Neural progenitor cell (in vitro differentiated cells): ENCODE data around the gene ICE1. TPM values are rescaled to one million over a fixed set of nuclear protein-coding genes. Genes with fewer than 3 reads are reported as not detected.

Experiments used
- DNase-seq: peaks from one replicate; pipeline ENCODE4 v3.0.0-alpha.2; 2016; ENCODE audit warnings: low spot score
- H2AFZ ChIP-seq: fragments of 200-600 bp; sonication (generic); replicated peaks from 2 replicates; pipeline ENCODE4 v1.6.1; 2016; ENCODE audit warnings: antibody characterized with exemption
- H3F3A ChIP-seq: fragments of 200-600 bp; sonication (generic); 2 replicates; pipeline ENCODE4 v1.6.1; 2016; ENCODE audit warnings: antibody characterized with exemption, low read depth
- H3K27ac ChIP-seq: fragments of 200-600 bp; sonication (generic); 2 replicates; pipeline ENCODE4 v1.5.1; 2016; ENCODE audit warnings: mild to moderate bottlenecking
- H3K27me3 ChIP-seq: fragments of 200-600 bp; sonication (generic); 2 replicates; pipeline ENCODE4 v1.6.1; 2016; ENCODE audit warnings: mild to moderate bottlenecking, moderate library complexity
- H3K36me3 ChIP-seq: fragments of 200-600 bp; sonication (generic); 2 replicates; pipeline ENCODE4 v1.5.1; 2016
- H3K4me1 ChIP-seq: fragments of 200-600 bp; sonication (generic); 2 replicates; pipeline ENCODE4 v1.6.1; 2016; ENCODE audit warnings: mixed run types
- H3K4me2 ChIP-seq: fragments of 200-600 bp; sonication (generic); 2 replicates; pipeline ENCODE4 v1.6.1; 2016
- H3K4me3 ChIP-seq: fragments of 200-600 bp; sonication (generic); 2 replicates; pipeline ENCODE4 v1.5.1; 2016
- H3K79me2 ChIP-seq: fragments of 200-600 bp; sonication (generic); 2 replicates; pipeline ENCODE4 v1.6.1; 2016; ENCODE audit warnings: low read depth
- H3K9ac ChIP-seq: fragments of 200-600 bp; sonication (generic); 2 replicates; pipeline ENCODE4 v1.6.1; 2016
- H3K9me3 ChIP-seq: fragments of 200-600 bp; sonication (generic); 2 replicates; pipeline ENCODE4 v1.5.1; 2016; ENCODE audit warnings: low read depth
- H4K20me1 ChIP-seq: fragments of 200-600 bp; sonication (generic); 2 replicates; pipeline ENCODE4 v1.6.1; 2016; ENCODE audit warnings: low read depth
- H3K27ac Mint-ChIP-seq: 3 replicates; pipeline ENCODE4 v1.8.0; 2021; ENCODE audit warnings: mixed read lengths
- H3K27me3 Mint-ChIP-seq: 2 replicates; pipeline ENCODE4 v1.8.0; 2022; ENCODE audit warnings: low read depth, mild to moderate bottlenecking, inconsistent platforms, moderate library complexity, mixed read lengths; ENCODE audit not compliant: insufficient read depth
- H3K36me3 Mint-ChIP-seq: 3 replicates; pipeline ENCODE4 v1.8.0; 2021; ENCODE audit warnings: mixed read lengths
- H3K4me1 Mint-ChIP-seq: 3 replicates; pipeline ENCODE4 v1.8.0; 2021; ENCODE audit warnings: mixed read lengths
- H3K4me3 Mint-ChIP-seq: 3 replicates; pipeline ENCODE4 v1.8.0; 2021; ENCODE audit warnings: mild to moderate bottlenecking, moderate library complexity, mixed read lengths
- H3K9me3 Mint-ChIP-seq: 3 replicates; pipeline ENCODE4 v1.8.0; 2020; ENCODE audit warnings: mixed read lengths
- CTCF ChIP-seq: fragments of 200-600 bp; sonication (generic); IDR thresholded peaks from 2 replicates; pipeline ENCODE4 v1.5.1; 2017; ENCODE audit warnings: antibody characterized with exemption, mild to moderate bottlenecking
- EZH2 ChIP-seq: fragments of 200-600 bp; sonication (generic); IDR thresholded peaks from 2 replicates; pipeline ENCODE4 v1.6.1; 2017; ENCODE audit warnings: antibody characterized with exemption, mild to moderate bottlenecking, moderate library complexity
- EZH2phosphoT487 ChIP-seq: fragments of 200-600 bp; sonication (generic); IDR thresholded peaks from 2 replicates; pipeline ENCODE4 v1.6.1; 2017; ENCODE audit warnings: antibody characterized with exemption
- total RNA-seq: library from RNA; depleted of rRNA; stranded (reverse); fragments of >200 nt; gene quantifications from 2 replicates; pipeline ENCODE4 v1.2.3, GENCODE V29; 2015; ENCODE audit warnings: low replicate concordance

ICE1 gene
- total RNA-seq, 1 donor from 2014 or later = 47.6 TPM

GRCh38 chr5:5403741-5404140, 18.7 kb upstream of the ICE1 start:
- no peak overlapping the region for H3K4me3 ChIP-seq
- H3K36me3 ChIP-seq = no peaks in the 10 kb centered on the region
- no peak overlapping the region for H3K4me2 ChIP-seq
- no peaks in the 10 kb centered on the region for H3F3A ChIP-seq
- H3K9me3 ChIP-seq = no peaks in the 10 kb centered on the region
- no peaks in the 10 kb centered on the region for H3K27me3 ChIP-seq
- H3K4me1 ChIP-seq = no peaks in the 10 kb centered on the region
- DNase-seq = no peak
- Mint-ChIP-seq H3K4me3 (no peak overlapping the region), H3K27ac (no peak overlapping the region), H3K27me3 (peaks cover 2% of the 10 kb centered on the region), H3K36me3 (no peaks in the 10 kb centered on the region), H3K4me1 (peaks cover 15% of the 10 kb centered on the region), H3K9me3 (peaks cover 17% of the 10 kb centered on the region)
- TF ChIP-seq CTCF (no peak), EZH2phosphoT487 (no peak), EZH2 (no peak)
- H3K79me2 ChIP-seq = no peaks in the 10 kb centered on the region
- no peak overlapping the region for H2AFZ ChIP-seq
- H3K27ac ChIP-seq = no peak overlapping the region
- H3K9ac ChIP-seq = no peak overlapping the region
- no peaks in the 10 kb centered on the region for H4K20me1 ChIP-seq

- Histone ChIP-seq H3K36me3 (no peaks in the 10 kb centered on the region), H3K27me3 (no peaks in the 10 kb centered on the region), H4K20me1 (no peaks in the 10 kb centered on the region), H3K4me2 (no peak overlapping the region), H3K9ac (no peak overlapping the region), H3K79me2 (no peaks in the 10 kb centered on the region), H3K4me3 (no peak overlapping the region), H3K27ac (no peak overlapping the region), H3K9me3 (no peaks in the 10 kb centered on the region), H3K4me1 (no peaks in the 10 kb centered on the region), H3F3A (no peaks in the 10 kb centered on the region), H2AFZ (no peak overlapping the region)
- Mint-ChIP-seq H3K4me3 (no peak overlapping the region), H3K27me3 (peaks cover 2% of the 10 kb centered on the region), H3K9me3 (peaks cover 19% of the 10 kb centered on the region), H3K4me1 (peaks cover 15% of the 10 kb centered on the region), H3K36me3 (no peaks in the 10 kb centered on the region), H3K27ac (no peak overlapping the region)
- DNase-seq = no peak
- TF ChIP-seq CTCF = no peak
- TF ChIP-seq EZH2 = no peak
- TF ChIP-seq EZH2phosphoT487 = no peak
Measured at GRCh38 chr5:5404381-5404780, 18.1 kb upstream of the ICE1 start.

- Histone ChIP-seq H3K27me3 (no peaks in the 10 kb centered on the region), H3K79me2 (no peaks in the 10 kb centered on the region), H3K4me1 (no peaks in the 10 kb centered on the region), H2AFZ (no peak overlapping the region), H3K9ac (no peak overlapping the region), H3K4me3 (no peak overlapping the region), H3K4me2 (no peak overlapping the region), H3K9me3 (no peaks in the 10 kb centered on the region), H4K20me1 (no peaks in the 10 kb centered on the region), H3K36me3 (no peaks in the 10 kb centered on the region), H3K27ac (no peak overlapping the region), H3F3A (no peaks in the 10 kb centered on the region)
- peaks cover 2% of the 10 kb centered on the region for H3K27me3 Mint-ChIP-seq
- H3K9me3 Mint-ChIP-seq = peaks cover 27% of the 10 kb centered on the region
- DNase-seq = no peak
- peaks cover 15% of the 10 kb centered on the region for H3K4me1 Mint-ChIP-seq
- peaks cover 2% of the 10 kb centered on the region for H3K36me3 Mint-ChIP-seq
- no peak for TF ChIP-seq EZH2phosphoT487
- TF ChIP-seq CTCF = no peak
- TF ChIP-seq EZH2 = no peak
- no peak overlapping the region for H3K27ac Mint-ChIP-seq
- no peak overlapping the region for H3K4me3 Mint-ChIP-seq
Measured at GRCh38 chr5:5405441-5405840, 17.0 kb upstream of the ICE1 start.
